Right lobe of liver (tissue), 6 donors: ENCODE results near the gene PTPN3. TPM values are rescaled to one million over a fixed set of nuclear protein-coding genes. Genes with fewer than 3 reads are reported as not detected.
A peak's percentile ranks its signal among the peaks of the same experiment; 100 is the strongest.

Experiments used
- ATAC-seq, 4 donors: fragments of 200-7000 bp; cut with Tn5 transposase; one replicate each; pipeline ENCODE4 v1.9.1; 2020; ENCODE audit warnings: mild to moderate bottlenecking in 4 of 4, moderate library complexity in 4 of 4
- DNase-seq, 3 donors: peaks; one replicate each; pipeline ENCODE4 v3.0.0-alpha.2; 2020
- H3K27ac ChIP-seq, 3 donors: fragments of 200-600 bp; one replicate each; pipeline ENCODE4 v1.8.0; 2022
- H3K27me3 ChIP-seq, 2 donors: fragments of 200-600 bp; one replicate each; pipeline ENCODE4 v1.8.0; 2022
- H3K36me3 ChIP-seq, 4 donors: fragments of 200-600 bp; sonication (generic) in 1 of 4; one replicate each; pipeline versions ENCODE4 v1.5.1 to v1.8.0; 2017 to 2022; ENCODE audit warnings: control low read depth in 1 of 4
- H3K4me1 ChIP-seq, 4 donors: fragments of 200-600 bp; sonication (generic) in 1 of 4; one replicate each; pipeline versions ENCODE4 v1.5.1 to v1.8.0; 2017 to 2022; ENCODE audit warnings: control low read depth in 1 of 4
- H3K4me3 ChIP-seq, 3 donors: fragments of 200-600 bp; one replicate each; pipeline ENCODE4 v1.8.0; 2022
- H3K9me3 ChIP-seq, 4 donors: fragments of 200-600 bp; sonication (generic) in 1 of 4; one replicate each; pipeline versions ENCODE4 v1.5.1 to v1.8.0; 2017 to 2022; ENCODE audit warnings: control low read depth in 1 of 4
- CTCF ChIP-seq, 4 donors: fragments of 200-600 bp in 3 of 4; fragments of 450-650 bp in 1 of 4; IDR thresholded peaks; one replicate each; pipeline versions ENCODE4 v1.5.1 to v1.8.0; 2016 to 2022; ENCODE audit warnings: antibody characterized with exemption in 4 of 4, mild to moderate bottlenecking in 2 of 4
- POLR2A ChIP-seq: fragments of 450-650 bp; IDR thresholded peaks from one replicate; pipeline ENCODE4 v1.6.1; 2017; ENCODE audit warnings: antibody characterized with exemption, mild to moderate bottlenecking
- WGBS: methylation state at CpG from one replicate; pipeline ENCODE4 v1.1.6; 2018; ENCODE audit warnings: low coverage, low lambda C conversion rate; ENCODE audit not compliant: insufficient coverage; ENCODE audit errors: missing lambda C conversion rate; 5-methylcytosine and 5-hydroxymethylcytosine counted together
- intact Hi-C, 2 donors: fragments of 100-400 bp; cut with DNase I; formaldehyde crosslinking; loops; one replicate each; pipeline versions ENCODE4 v1.11.2 to v1.14.1; 2022
- microRNA-seq, 2 donors: library from miRNA; unstranded; fragments of <30 nt; microRNA quantifications; one replicate each; pipeline ENCODE4, GENCODE V29; 2019 to 2020
- small RNA-seq, 2 experiments: library from RNA; depleted of rRNA; stranded (forward); fragments of <200 nt; gene quantifications; one replicate each; pipeline ENCODE3, GENCODE V24; 2016
- total RNA-seq, 6 experiments: library from RNA; depleted of rRNA in 2 of 6; stranded (reverse); fragments of >200 nt in 2 of 6; fragmentation: NEBNext Ultra II Directional in 3 of 6; extraction: Animal tissue kit (Norgen Biotek cat#: 25700) in 3 of 6; gene quantifications; one replicate each; pipeline versions ENCODE4 v1.1.0 to v1.2.4, GENCODE V29; 2016 to 2023
- donor health status: DM: no; HTN: yes; CAD: no.
- donor health status: DM: no; HTN: no; CAD: no.
- donor health status: DM: no; HTN: no; CAD: no.
- donor health status: DM: no; HTN: yes; CAD: no.
- donor health status: DM: no; HTN: yes; CAD: no.

PTPN3 gene
- total RNA-seq, 6 experiments from 2014 or later, result 15.0 to 33.3 (median 30.0) TPM

- H3K4me3 ChIP-seq, result no peak overlapping the region
- no peaks in the 10 kb centered on the region for H3K4me1 ChIP-seq
- intact Hi-C loops, result no loop called here
- WGBS, result 83% methylated on average over 7 of the region's 7 CpGs
- TF ChIP-seq CTCF (IDR thresholded peaks at IDR 0.05), result no peak
- no peak for TF ChIP-seq POLR2A
- no peak overlapping the region for H3K27ac ChIP-seq
- ATAC-seq (no peak), DNase-seq (no peak)
- H3K9me3 ChIP-seq, result no peaks in the 10 kb centered on the region
- no peaks in the 10 kb centered on the region for H3K27me3 ChIP-seq
- no peaks in the 10 kb centered on the region for H3K36me3 ChIP-seq
These were observed 163.0 kb downstream of the PTPN3 start for GRCh38 chr9:109335121-109335520.

- H3K4me3 ChIP-seq, result no peak overlapping the region
- no peaks in the 10 kb centered on the region for H3K27me3 ChIP-seq
- ATAC-seq (peak; percentile 49 to 78 (median 74)), DNase-seq (peak in 2 of 3 donors; percentile 57 to 59)
- intact Hi-C loops, result no loop called here
- no peak overlapping the region for H3K27ac ChIP-seq
- no peaks in the 10 kb centered on the region for H3K9me3 ChIP-seq
- no peaks in the 10 kb centered on the region for H3K36me3 ChIP-seq
- no peaks in the 10 kb centered on the region for H3K4me1 ChIP-seq
- 20% methylated on average over 3 of the region's 5 CpGs for WGBS
- no peak for TF ChIP-seq CTCF (IDR thresholded peaks at IDR 0.05)
- TF ChIP-seq POLR2A, result no peak
These were observed 166.8 kb downstream of the PTPN3 start for GRCh38 chr9:109331353-109331752.

- WGBS, result 72% methylated on average over 9 of the region's 11 CpGs
- DNase-seq, result no peak
- Histone ChIP-seq H3K27ac (no peak overlapping the region), H3K36me3 (no peaks in the 10 kb centered on the region), H3K27me3 (no peaks in the 10 kb centered on the region), H3K4me3 (no peak overlapping the region), H3K4me1 (no peaks in the 10 kb centered on the region), H3K9me3 (no peaks in the 10 kb centered on the region)
- intact Hi-C loops, result loop anchor here (10.0 kb wide), 1 partner anchor 145 kb away; no protein-coding TSS in a partner anchor
- ATAC-seq, result peak in 2 of 4 donors; percentile 11 to 29
- TF ChIP-seq CTCF (IDR thresholded peaks at IDR 0.05) (no peak), POLR2A (no peak)
These were observed 168.4 kb downstream of the PTPN3 start for GRCh38 chr9:109329638-109330258.

- TF ChIP-seq CTCF (IDR thresholded peaks at IDR 0.05) (no peak), POLR2A (no peak)
- intact Hi-C loops, result loop anchor here (10.0 kb wide), 1 partner anchor 144 kb away; no protein-coding TSS in a partner anchor
- Histone ChIP-seq H3K36me3 (no peaks in the 10 kb centered on the region), H3K27ac (no peak overlapping the region), H3K4me3 (no peak overlapping the region), H3K9me3 (no peaks in the 10 kb centered on the region), H3K4me1 (no peaks in the 10 kb centered on the region), H3K27me3 (no peaks in the 10 kb centered on the region)
- ATAC-seq (peak in 2 of 4 donors; percentile 26 to 30), DNase-seq (no peak)
- WGBS, result 69% methylated on average over 5 of the region's 12 CpGs
These were observed 169.0 kb downstream of the PTPN3 start for GRCh38 chr9:109328978-109329637.

Small RNAs within 50 kb of the gene (microRNA-seq; reads per million reads assigned to microRNA genes)
- 0.29 to 7.1 reads per million in 2 donors for gene MIR3927

Small RNAs within 50 kb of the gene (small RNA-seq; reads per million reads assigned to genes)
- gene MIR3927, result 0 reads per million in 2 experiments

Other genes starting within 250 kb of the PTPN3 start
- 10 to 100 TPM; 29.0 to 89.0 (median 32.4) TPM for gene EPB41L4B, start 177.2 kb downstream of the PTPN3 start, total RNA-seq